ENCODE measurements around the gene NMRK2. TPM values are rescaled to one million over a fixed set of nuclear protein-coding genes. Genes with fewer than 3 reads are reported as not detected.

Gene NMRK2
- total and polyA plus RNA-seq, 4 donors, result 0.07 TPM; not detected in 3

GRCh38 chr19:3907626-3908265 lies 25.1 kb upstream of the NMRK2 start:
- Histone ChIP-seq H3K27me3 (ENCODE audit: control insufficient read depth in 4 of 4, insufficient read depth in 4 of 4, low read length in 3 of 4) (no peaks in the 10 kb centered on the region), H3K4me3 (ENCODE audit: low read depth in 1 of 3, low read length in 3 of 3) (no peak overlapping the region), H3K36me3 (ENCODE audit: control insufficient read depth in 4 of 4, insufficient read depth in 3 of 4, low read depth in 1 of 4, low read length in 3 of 4) (no peaks in the 10 kb centered on the region), H3K27ac (ENCODE audit: low read depth in 1 of 2, low read length in 2 of 2) (no peak overlapping the region), H3K4me1 (ENCODE audit: control insufficient read depth in 4 of 4, insufficient read depth in 4 of 4, low read length in 3 of 4) (no peaks in the 10 kb centered on the region), H3K9ac (ENCODE audit: low read depth in 1 of 2, low read length in 2 of 2) (no peak overlapping the region), H3K9me3 (ENCODE audit: control insufficient read depth in 4 of 4, low read length in 3 of 4) (peaks cover 0 to 6% (median 2%) of the 10 kb centered on the region in 4 donors)
- TF ChIP-seq HNF4G (IDR thresholded peaks at IDR 0.05) (no peak), ZBTB33 (IDR thresholded peaks at IDR 0.05) (no peak), MAX (IDR thresholded peaks at IDR 0.05) (no peak), REST (IDR thresholded peaks at IDR 0.05) (no peak), JUND (IDR thresholded peaks at IDR 0.05) (no peak), YY1 (IDR thresholded peaks at IDR 0.05) (no peak), FOXA1 (IDR thresholded peaks at IDR 0.05) (no peak), EGR1 (IDR thresholded peaks at IDR 0.05; ENCODE audit: low read depth in 2 of 2) (no peak), FOXA2 (IDR thresholded peaks at IDR 0.05) (no peak), RXRA (IDR thresholded peaks at IDR 0.05) (no peak), TAF1 (conservative IDR thresholded peaks at IDR 0.05) (no peak), CTCF (IDR thresholded peaks at IDR 0.05; ENCODE audit: low read depth, low read length, missing input control) (no peak), HNF4A (conservative IDR thresholded peaks at IDR 0.05) (no peak), GABPA (IDR thresholded peaks at IDR 0.05 in 1 of 2, conservative IDR thresholded peaks at IDR 0.05 in 1 of 2) (no peak), SP1 (IDR thresholded peaks at IDR 0.05) (no peak), NR2F2 (IDR thresholded peaks at IDR 0.05) (no peak), RAD21 (IDR thresholded peaks at IDR 0.05) (no peak)
- TF ChIP-seq, protein P1, sequence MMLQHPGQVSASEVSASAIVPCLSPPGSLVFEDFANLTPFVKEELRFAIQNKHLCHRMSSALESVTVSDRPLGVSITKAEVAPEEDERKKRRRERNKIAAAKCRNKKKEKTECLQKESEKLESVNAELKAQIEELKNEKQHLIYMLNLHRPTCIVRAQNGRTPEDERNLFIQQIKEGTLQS (IDR thresholded peaks at IDR 0.05), result no peak
- no peak for DNase-seq (ENCODE audit: low spot score)
- 84% methylated on average over 50 of the region's 50 CpGs for WGBS

Data from liver (tissue), 9 donors.